HG02884 (cell line): ENCODE results near the gene IGSF8.
"Not testable (repeated sequence)": the region's sequence is repeated elsewhere in the genome, so short reads cannot be mapped to it uniquely, and the experiment has no call there.

Experiments used
- ATAC-seq: cut with Tn5 transposase; IDR thresholded peaks from one replicate; pipeline ENCODE4 v1.9.1; 2021; ENCODE audit warnings: mild to moderate bottlenecking, moderate library complexity; ENCODE audit not compliant: unreplicated experiment

IGSF8 gene

DNA sequence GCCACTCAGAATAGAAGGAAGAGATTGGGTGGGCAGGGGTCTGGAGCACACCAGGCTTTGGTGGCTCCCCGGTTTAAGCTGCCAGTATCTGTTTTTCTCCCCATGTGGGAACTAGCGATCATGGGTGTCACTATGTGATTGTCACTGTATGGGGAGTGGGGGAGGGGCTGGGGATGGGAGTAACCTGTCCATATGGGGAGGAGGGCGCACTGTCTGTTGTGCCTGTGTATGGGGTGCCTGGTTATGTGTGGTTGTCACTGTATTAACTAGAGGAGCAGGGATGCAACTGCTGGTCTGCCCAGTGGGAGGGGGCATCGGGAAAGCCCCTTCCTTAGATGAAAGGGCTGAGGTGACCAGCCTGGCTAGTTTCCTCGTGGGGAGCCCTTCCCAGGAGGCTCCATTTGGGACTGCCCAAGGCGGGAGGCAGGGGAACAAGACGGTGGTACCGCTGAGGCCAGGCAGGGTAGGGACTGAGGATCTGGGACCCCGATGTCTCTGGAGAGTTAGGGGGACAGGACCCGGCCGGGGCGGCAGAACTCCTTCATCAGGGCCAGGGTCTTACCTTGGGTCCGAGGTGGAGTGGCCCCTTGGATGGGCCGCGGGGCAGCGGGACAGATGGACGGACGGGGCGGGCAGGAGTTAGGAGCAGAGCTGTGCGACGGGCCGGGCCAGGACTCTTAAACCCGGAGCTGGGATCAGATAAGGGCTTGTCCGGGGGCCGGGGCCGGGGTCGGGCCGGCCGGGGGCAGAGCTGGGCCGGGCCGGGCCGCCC, 28.8 kb downstream of the IGSF8 start, which contains the start of gene KCNJ10:
Gene KCNJ10 (minus strand): TSS at position 701 of the 772 bp plus-strand sequence. CDS start 27,628 bp downstream, outside the sequence.
- ATAC-seq: no peak

GRCh38 chr1:160068225-160068624, 30.2 kb downstream of the IGSF8 start:
- no peak for ATAC-seq

- ATAC-seq: no peak
These were observed 31.3 kb downstream of the IGSF8 start for GRCh38 chr1:160066829-160067745.

DNA sequence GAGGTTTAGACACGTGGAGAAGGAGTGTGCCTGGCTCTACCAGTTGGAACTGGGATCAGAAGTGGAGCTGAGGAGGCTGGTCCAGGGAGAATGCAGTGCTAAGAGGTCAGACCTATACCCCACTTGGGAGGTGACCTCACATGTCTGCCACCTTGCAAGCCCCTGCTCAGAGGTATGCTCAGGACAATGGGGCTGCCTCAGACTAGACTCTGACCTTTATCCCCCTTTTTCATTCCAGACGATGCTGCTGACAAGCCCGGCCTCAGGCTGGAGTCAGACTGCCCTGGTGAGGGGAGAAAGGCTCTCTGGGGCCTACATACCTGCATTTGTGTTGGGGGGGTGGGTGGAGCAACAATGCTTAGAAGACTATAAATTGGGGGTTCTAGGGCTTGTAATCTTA, 33.7 kb downstream of the IGSF8 start:
- no peak for ATAC-seq

- no peak for ATAC-seq
These were observed 34.3 kb downstream of the IGSF8 start for GRCh38 chr1:160064164-160064563.

DNA sequence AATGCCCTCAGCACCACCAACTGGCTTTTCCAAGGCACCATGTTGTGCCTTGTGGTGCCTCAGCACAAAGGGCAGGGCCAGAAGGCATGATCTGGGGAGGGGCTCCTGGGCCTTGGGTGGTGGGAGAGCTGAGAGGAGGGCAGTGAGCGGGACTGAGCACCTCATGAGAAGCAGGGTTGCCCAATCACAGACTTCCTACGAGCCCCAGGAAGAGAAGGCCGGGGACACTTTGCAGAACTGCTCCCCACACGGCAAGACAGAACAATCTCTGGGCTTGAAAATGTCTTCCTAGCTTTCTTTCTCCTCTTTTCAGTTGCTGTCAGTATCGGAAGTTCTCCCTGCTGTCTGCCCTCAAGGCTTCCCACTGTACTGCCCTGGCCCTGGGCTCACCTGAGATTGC, 35.2 kb downstream of the IGSF8 start:
- no peak for ATAC-seq

DNA sequence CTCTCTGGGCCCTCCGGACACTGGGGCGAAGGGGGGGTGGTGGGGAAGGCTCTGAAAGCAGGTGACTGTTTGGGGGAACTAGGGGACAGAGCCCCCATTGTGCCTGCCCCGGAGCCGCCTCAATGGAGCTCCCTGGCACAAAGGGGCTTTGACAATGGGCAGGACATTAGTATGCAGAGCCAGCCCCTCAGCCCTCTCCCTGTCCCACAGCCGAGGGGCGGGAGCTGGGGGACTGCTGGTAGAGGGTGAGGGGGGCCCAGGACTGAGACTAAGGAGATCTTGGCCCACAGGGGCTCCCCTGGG, 36.2 kb downstream of the IGSF8 start:
- ATAC-seq: no peak

- ATAC-seq: no peak
These were observed 36.8 kb downstream of the IGSF8 start for GRCh38 chr1:160061369-160062229.

DNA sequence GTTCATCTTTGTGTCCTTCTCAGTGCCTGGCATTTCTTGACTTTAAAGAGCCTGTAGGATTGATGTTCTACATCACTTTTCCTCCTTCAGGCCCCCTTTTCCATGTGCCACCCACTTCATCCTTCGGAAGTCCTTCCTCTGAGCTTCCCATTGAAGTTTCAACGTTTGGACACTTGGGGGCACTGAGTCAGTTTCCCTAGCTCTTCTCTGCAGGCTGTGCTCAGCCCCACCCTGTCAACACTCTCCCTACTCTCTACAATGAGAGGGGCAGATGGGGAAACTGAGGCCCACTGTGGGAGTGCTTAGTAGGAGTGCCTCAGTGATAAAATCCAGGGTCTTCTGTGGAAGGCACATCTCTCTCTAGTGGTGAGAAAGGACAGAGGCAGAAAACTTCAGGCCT, 40.3 kb downstream of the IGSF8 start:
- ATAC-seq: no peak

- no peak for ATAC-seq
These were observed 41.7 kb downstream of the IGSF8 start for GRCh38 chr1:160056648-160057169.

GRCh38 chr1:160053548-160054365, 44.7 kb downstream of the IGSF8 start:
- ATAC-seq: no peak

DNA sequence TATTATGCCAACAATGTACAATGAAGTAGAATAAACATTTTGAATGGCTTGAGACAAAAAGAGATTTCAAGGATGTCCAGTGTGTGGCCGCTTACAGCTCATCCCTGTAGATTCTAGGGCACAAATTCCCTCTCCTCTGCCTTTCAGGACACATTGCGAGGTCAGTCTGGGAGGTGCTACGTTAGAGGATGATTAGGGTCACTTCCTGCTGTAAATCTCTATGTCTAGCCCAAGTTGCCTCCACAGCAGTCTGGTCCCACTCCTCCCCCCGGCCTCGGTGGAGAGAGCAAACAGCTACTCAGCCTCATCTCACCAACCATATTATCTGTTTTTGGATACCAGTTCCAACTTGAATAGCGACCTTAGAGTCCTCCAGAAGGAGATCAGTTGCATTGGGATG, 45.5 kb downstream of the IGSF8 start:
- ATAC-seq: no peak

DNA sequence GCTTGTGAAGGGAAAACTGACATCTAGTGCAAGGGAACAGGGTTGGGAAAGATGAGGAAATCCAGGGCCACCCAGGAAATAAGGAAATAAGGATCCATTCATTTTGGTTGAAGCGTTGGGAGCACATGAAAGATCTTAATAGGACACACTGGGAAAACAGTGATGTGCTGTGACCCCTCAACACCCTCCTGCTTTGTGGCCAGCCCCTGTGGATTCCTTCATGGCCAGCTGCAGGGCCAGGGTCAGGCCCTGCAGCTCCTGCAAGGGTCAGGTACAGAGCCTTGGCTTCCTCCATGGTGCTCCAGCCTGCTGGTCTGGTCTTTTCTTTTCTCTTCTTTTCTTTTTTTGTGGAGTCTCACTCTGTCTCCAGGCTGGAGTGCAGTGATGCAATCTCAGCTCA, 47.8 kb downstream of the IGSF8 start:
- ATAC-seq: no peak

DNA sequence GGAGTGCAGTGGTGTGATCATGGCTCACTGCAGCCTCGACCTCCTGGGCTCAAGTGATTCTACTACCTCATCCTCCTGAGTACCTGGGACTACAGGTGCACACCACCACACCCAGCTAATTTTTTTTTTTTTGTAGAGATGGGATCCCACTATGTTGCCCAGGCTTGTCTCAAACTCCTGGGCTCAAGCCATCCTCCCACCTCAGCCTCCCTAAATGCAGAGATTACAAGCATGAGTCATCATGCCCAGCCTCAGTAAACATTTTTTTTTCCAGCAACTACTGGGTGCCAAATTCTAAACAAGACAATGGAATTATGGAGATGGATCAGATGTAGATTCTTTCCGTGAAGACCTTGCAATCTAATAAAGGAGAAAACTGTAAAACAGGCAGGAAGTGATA, 48.2 kb downstream of the IGSF8 start:
- ATAC-seq: not testable (repeated sequence)

DNA sequence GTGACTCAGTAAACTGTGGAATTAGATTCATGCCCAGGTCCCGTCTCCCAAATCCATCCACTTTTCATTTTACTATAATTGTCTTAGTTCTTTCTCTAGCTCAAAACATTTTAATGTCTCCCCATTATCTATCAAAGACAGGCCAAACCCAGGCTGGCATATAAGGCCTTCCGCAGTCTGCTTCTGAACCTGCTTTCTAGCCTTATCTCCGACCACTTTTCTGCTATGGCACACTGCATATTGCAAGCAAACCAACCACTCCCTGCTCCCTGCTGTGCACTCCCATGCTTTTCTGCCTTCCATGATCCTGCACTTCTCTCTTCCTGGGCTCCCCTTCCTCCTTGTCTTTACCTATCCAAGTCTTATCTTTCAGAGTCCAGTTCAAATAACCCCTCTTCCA, 49.3 kb downstream of the IGSF8 start:
- ATAC-seq: no peak

GRCh38 chr1:160048335-160048734, 50.1 kb downstream of the IGSF8 start:
- no peak for ATAC-seq

DNA sequence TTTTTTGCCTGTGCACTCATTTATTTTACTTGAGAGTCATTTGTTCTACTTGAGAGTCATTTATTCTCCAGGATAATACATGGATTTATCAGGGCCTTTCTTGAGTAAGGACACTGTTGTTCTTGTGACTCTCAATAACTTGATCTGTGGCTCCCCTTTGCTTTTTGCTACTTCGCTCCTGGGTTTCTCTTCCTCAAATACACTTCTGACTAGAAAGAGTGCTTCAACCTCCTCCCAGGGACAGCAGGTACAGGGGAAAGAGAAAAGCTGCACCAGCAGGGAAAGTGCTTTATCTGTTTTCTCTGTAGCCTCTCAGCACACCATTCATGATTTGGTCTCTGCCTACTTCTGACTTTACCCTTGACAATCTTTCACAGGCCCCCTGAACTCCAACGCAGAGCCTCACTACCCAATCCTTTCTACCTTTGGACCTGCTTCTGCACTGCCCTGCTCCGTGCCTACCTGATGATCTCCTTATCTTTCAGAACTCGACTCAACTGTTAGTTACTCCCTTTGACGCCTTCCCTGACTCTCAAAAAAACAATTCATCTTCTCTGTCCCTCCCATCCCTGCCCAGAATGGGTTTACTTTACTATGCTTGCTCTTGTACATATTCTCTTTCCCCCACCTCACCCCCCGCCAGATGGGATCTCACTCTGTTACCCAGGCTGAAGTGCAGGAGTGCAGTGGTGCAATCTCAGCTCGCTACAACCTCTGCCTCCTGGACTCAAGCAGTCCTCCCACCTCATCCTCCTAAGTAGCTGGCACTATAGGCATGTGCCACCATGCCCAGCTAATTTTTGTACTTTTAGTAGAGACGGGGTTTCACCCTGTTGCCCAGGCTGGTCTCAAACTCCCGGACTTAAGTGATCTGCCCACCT, 51.1 kb downstream of the IGSF8 start:
- ATAC-seq: peak; percentile 33

DNA sequence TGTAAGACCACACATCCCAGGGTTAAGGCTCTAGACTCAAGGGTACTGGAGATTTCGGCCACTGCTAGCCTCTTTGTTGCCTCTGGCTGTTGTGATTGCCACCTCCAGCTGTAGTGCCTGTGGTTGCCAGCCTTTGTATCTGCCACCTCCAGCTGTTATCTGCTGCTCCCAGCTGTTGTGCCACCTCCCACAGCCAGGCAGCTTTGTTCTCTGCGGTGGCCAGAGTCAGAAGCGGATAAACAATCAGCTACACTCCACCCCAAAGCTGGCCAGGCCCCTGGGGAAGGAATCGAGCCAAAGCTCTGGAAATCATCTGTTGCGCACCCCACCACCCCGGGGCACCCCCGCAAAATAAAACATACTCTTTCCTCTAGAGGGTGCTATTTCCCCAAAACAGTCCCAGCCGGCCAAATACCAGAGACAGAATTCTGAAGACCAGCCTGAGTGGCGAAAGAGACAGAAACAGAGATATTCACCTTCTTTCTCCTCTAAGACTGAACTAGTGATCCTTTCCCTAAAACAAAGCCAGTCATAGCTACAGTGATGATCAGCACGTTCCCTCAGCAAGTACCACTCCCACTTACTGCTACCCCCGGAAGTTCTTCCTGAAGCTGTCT, 51.8 kb downstream of the IGSF8 start:
- ATAC-seq: peak; percentile 60

DNA sequence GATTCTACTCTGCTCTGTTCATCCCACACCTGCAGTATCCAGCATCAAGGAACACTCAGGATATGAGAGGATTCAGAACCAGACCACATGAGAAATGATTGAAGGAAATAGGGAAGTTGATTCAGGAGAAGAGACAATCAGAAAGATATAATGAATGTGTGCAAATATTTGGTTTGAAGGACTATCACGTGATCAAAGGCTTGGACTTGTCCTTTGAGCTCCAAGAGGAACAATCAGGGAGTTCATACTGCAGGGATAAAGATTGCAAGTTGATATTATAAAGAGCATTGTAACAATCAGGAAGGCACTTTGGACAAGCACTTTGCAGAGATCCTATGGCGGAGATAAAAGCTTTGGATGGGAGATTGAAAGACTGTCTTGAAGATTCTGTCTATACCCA, 52.8 kb downstream of the IGSF8 start:
- ATAC-seq: no peak
